ENCODE measurements around the gene AHDC1. TPM values are rescaled to one million over a fixed set of nuclear protein-coding genes. Genes with fewer than 3 reads are reported as not detected.

AHDC1 gene
- total RNA-seq, 1 experiment from 2014 or later = 33.7 TPM

- DNase-seq (ENCODE audit: low read depth, low spot score) = no peak
- CTCF ChIA-PET = interaction anchor here (1.2 kb wide), 1 partner anchor 29 kb away, joined by 5 read pairs; no protein-coding TSS in a partner anchor
- H3K4me3 ChIP-seq (replicated peaks in 1 of 2; ENCODE audit: low read depth in 1 of 2, low read length in 2 of 2) = peak overlapping the region; percentile 57 to 59
- H3K9ac ChIP-seq (ENCODE audit: low read length) = peak overlapping the region; percentile 76
- TF ChIP-seq ELF1 (IDR thresholded peaks at IDR 0.05; ENCODE audit: borderline replicate concordance, low read depth) (no peak), YY1 (IDR thresholded peaks at IDR 0.05; ENCODE audit: extremely low read depth, insufficient replicate concordance, low read depth, low read length) (peak; percentile 70), SRF (IDR thresholded peaks at IDR 0.05; ENCODE audit: low read depth) (no peak), POLR2A (IDR thresholded peaks at IDR 0.05; ENCODE audit: borderline replicate concordance, extremely low read depth, insufficient read depth, insufficient read length) (peak; percentile 35), ZFX (IDR thresholded peaks at IDR 0.05) (peak; percentile 86; the same call in 1 of the 2 replicates), ZNF274 (IDR thresholded peaks at IDR 0.05; ENCODE audit: low read depth, low read length) (no peak), SIN3A (IDR thresholded peaks at IDR 0.05; ENCODE audit: low read depth) (no peak), REST (IDR thresholded peaks at IDR 0.05; ENCODE audit: low read depth) (no peak), MAX (IDR thresholded peaks at IDR 0.05) (no peak), POLR2AphosphoS5 (IDR thresholded peaks at IDR 0.05; ENCODE audit: low read depth, low read length) (peak; percentile 81), TCF7L2 (IDR thresholded peaks at IDR 0.05; ENCODE audit: borderline replicate concordance, extremely low read depth, insufficient read depth, insufficient read length) (peak; percentile 87), ATF3 (IDR thresholded peaks at IDR 0.05) (no peak), FOSL1 (IDR thresholded peaks at IDR 0.05; ENCODE audit: low read depth) (no peak), ZBTB33 (IDR thresholded peaks at IDR 0.05; ENCODE audit: extremely low read depth, insufficient replicate concordance, low read length) (peak; percentile 18)
- H3K9me3 ChIP-seq (ENCODE audit: control insufficient read depth in 1 of 2, insufficient read depth in 1 of 2, low read depth in 1 of 2, low read length in 2 of 2) = no peaks in the 10 kb centered on the region
- intact Hi-C loops (cut with micrococcal nuclease) = no loop called here
- no peaks in the 10 kb centered on the region for H3K9me2 ChIP-seq (ENCODE audit: insufficient read depth)
- BruUV-seq (replicated peaks) = TSS peak; percentile 84
- peak overlapping the region; percentile 84 for H3K4me2 ChIP-seq (ENCODE audit: low read length)
- H3K27me3 ChIP-seq (ENCODE audit: insufficient read depth, low read length) = no peaks in the 10 kb centered on the region
- no peaks in the 10 kb centered on the region for H3K79me2 ChIP-seq (ENCODE audit: insufficient read depth, low read length)
- RAD21 ChIA-PET (ENCODE audit: low non-redundant PET in 1 of 2, low total read pairs in 2 of 2, uncharacterized antibody in 2 of 2, unreplicated experiment in 2 of 2) = no interaction called here
- POLR2A ChIA-PET = no interaction called here
- no peak overlapping the region for H2AFZ ChIP-seq (ENCODE audit: low read depth, low read length, poor library complexity, severe bottlenecking)
- H3K27ac ChIP-seq (ENCODE audit: low read depth, low read length) = peak overlapping the region; percentile 89
- H3K36me3 ChIP-seq (ENCODE audit: control insufficient read depth in 1 of 2, insufficient read depth in 2 of 2, low read length in 2 of 2) = no peaks in the 10 kb centered on the region
- peak; percentile 80 for ATAC-seq
- peaks cover 40 to 80% of the 10 kb centered on the region in 2 experiments for H3K4me1 ChIP-seq (ENCODE audit: control insufficient read depth in 1 of 2, insufficient read depth in 2 of 2, low read length in 2 of 2)
- H4K20me1 ChIP-seq (ENCODE audit: insufficient read depth) = no peaks in the 10 kb centered on the region
These were observed 75.8 kb downstream of the AHDC1 start for GRCh38 chr1:27527890-27528817.

Measured in HCT116 (cell line).